ENCODE measurements around the gene GABPB1.

GRCh38 chr15:50365570-50365969, 10.6 kb upstream of the GABPB1 start:
- no peak for TF ChIP-seq CTCF (IDR thresholded peaks at IDR 0.05)
- TF ChIP-seq POLR2A (IDR thresholded peaks at IDR 0.05): no peak
